ENCODE data around the gene BAHCC1. TPM values are rescaled to one million over a fixed set of nuclear protein-coding genes. Genes with fewer than 3 reads are reported as not detected.

BAHCC1 gene
- total and polyA plus RNA-seq, 10 of the 15 experiments (the other 5 are each of a cell fraction or from before 2014, with no cell fraction given): 0.03 to 0.14 (median 0.11) TPM; not detected in 6

- RAD21 ChIA-PET (ENCODE audit: unreplicated experiment): no interaction called here
- BruUV-seq (replicated peaks): no TSS peak
- Histone ChIP-seq H3K4me3 (no peak overlapping the region), H3K9ac (ENCODE audit: control insufficient read depth, insufficient read depth, low read length) (no peak overlapping the region), H3K79me2 (ENCODE audit: control insufficient read depth, insufficient read depth, low read length) (no peaks in the 10 kb centered on the region), H3K4me1 (ENCODE audit: control insufficient read depth, insufficient read depth, low read length) (no peaks in the 10 kb centered on the region), H3K4me2 (ENCODE audit: control insufficient read depth, insufficient read depth) (no peak overlapping the region), H3K27me3 (replicated peaks in 1 of 2; ENCODE audit: control insufficient read depth in 2 of 2, insufficient read depth in 2 of 2, low read length in 1 of 2) (peaks cover 3 to 4% of the 10 kb centered on the region in 2 experiments; a peak in 2 of 4 replicates), H4K20me1 (ENCODE audit: control insufficient read depth, insufficient read depth) (no peaks in the 10 kb centered on the region), H3K36me3 (ENCODE audit: control insufficient read depth in 2 of 2, insufficient read depth in 2 of 2, low read length in 1 of 2) (no peaks in the 10 kb centered on the region), H3K27ac (ENCODE audit: control insufficient read depth, insufficient read depth) (no peak overlapping the region), H3K9me3 (replicated peaks; ENCODE audit: control insufficient read depth, insufficient read depth, low read length) (no peaks in the 10 kb centered on the region; the same call in 2 of the 3 replicates), H2AFZ (ENCODE audit: control insufficient read depth, low read depth, low read length) (no peak overlapping the region)
- ATAC-seq (no peak), FAIRE-seq (no peak), DNase-seq (ENCODE audit: low read depth, low spot score) (no peak)
- TF ChIP-seq EP300 (IDR thresholded peaks at IDR 0.05; ENCODE audit: borderline replicate concordance in 1 of 2, control insufficient read depth in 1 of 2, low read depth in 2 of 2, low read length in 2 of 2): no peak
- no peak for TF ChIP-seq EZH2 (IDR thresholded peaks at IDR 0.05; ENCODE audit: borderline replicate concordance, control insufficient read depth, low read depth, low read length)
- no peak for TF ChIP-seq CHD2 (IDR thresholded peaks at IDR 0.05; ENCODE audit: borderline replicate concordance, low read depth, low read length)
- no peak for TF ChIP-seq CHD1 (IDR thresholded peaks at IDR 0.05; ENCODE audit: low read depth, low read length)
- TF ChIP-seq, protein P1, sequence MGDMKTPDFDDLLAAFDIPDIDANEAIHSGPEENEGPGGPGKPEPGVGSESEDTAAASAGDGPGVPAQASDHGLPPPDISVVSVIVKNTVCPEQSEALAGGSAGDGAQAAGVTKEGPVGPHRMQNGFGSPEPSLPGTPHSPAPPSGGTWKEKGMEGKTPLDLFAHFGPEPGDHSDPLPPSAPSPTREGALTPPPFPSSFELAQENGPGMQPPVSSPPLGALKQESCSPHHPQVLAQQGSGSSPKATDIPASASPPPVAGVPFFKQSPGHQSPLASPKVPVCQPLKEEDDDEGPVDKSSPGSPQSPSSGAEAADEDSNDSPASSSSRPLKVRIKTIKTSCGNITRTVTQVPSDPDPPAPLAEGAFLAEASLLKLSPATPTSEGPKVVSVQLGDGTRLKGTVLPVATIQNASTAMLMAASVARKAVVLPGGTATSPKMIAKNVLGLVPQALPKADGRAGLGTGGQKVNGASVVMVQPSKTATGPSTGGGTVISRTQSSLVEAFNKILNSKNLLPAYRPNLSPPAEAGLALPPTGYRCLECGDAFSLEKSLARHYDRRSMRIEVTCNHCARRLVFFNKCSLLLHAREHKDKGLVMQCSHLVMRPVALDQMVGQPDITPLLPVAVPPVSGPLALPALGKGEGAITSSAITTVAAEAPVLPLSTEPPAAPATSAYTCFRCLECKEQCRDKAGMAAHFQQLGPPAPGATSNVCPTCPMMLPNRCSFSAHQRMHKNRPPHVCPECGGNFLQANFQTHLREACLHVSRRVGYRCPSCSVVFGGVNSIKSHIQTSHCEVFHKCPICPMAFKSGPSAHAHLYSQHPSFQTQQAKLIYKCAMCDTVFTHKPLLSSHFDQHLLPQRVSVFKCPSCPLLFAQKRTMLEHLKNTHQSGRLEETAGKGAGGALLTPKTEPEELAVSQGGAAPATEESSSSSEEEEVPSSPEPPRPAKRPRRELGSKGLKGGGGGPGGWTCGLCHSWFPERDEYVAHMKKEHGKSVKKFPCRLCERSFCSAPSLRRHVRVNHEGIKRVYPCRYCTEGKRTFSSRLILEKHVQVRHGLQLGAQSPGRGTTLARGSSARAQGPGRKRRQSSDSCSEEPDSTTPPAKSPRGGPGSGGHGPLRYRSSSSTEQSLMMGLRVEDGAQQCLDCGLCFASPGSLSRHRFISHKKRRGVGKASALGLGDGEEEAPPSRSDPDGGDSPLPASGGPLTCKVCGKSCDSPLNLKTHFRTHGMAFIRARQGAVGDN (IDR thresholded peaks at IDR 0.05): no peak
- TF ChIP-seq CHD4 (IDR thresholded peaks at IDR 0.05): no peak
- no peak for TF ChIP-seq MTA3 (IDR thresholded peaks at IDR 0.05; ENCODE audit: borderline replicate concordance, low read length)
- no peak for TF ChIP-seq NR2C2 (IDR thresholded peaks at IDR 0.05; ENCODE audit: borderline replicate concordance, control insufficient read depth, insufficient read length, low read depth)
- no peak for TF ChIP-seq ZNF274 (IDR thresholded peaks at IDR 0.05; ENCODE audit: insufficient read depth, insufficient read length)
- TF ChIP-seq PBX3 (IDR thresholded peaks at IDR 0.05; ENCODE audit: insufficient replicate concordance, low read depth, low read length): no peak
- no peak for TF ChIP-seq MXI1 (IDR thresholded peaks at IDR 0.05; ENCODE audit: low read depth, low read length)
- CTCF ChIA-PET: interaction anchor here (0.6 kb wide), 1 partner anchor 50 kb away, joined by 3 read pairs; no protein-coding TSS in a partner anchor
- WGBS (ENCODE audit: insufficient coverage, insufficient replicate concordance, low lambda C conversion rate, missing lambda C conversion rate): 82% methylated on average over 14 of the region's 16 CpGs
- SMC1A ChIA-PET (ENCODE audit: uncharacterized antibody, unreplicated experiment): no interaction called here
- in situ Hi-C loops (cut with MboI): no loop called here
- POLR2A ChIA-PET: interaction anchor here (0.5 kb wide), 1 partner anchor 115 kb away, joined by 5 read pairs; no protein-coding TSS in a partner anchor
- intact Hi-C loops (cut with micrococcal nuclease; ENCODE audit: unreplicated experiment): no loop called here
Measured at GRCh38 chr17:81423698-81424071, 28.4 kb downstream of the BAHCC1 start.
